ENCODE data around the gene HSPH1. TPM values are rescaled to one million over a fixed set of nuclear protein-coding genes. Genes with fewer than 3 reads are reported as not detected.

The HSPH1 gene
- total and polyA plus RNA-seq, 2 of the 13 experiments (the other 11 are each of a cell fraction or from before 2014, with no cell fraction given) = 13.0 to 62.9 TPM

DNA sequence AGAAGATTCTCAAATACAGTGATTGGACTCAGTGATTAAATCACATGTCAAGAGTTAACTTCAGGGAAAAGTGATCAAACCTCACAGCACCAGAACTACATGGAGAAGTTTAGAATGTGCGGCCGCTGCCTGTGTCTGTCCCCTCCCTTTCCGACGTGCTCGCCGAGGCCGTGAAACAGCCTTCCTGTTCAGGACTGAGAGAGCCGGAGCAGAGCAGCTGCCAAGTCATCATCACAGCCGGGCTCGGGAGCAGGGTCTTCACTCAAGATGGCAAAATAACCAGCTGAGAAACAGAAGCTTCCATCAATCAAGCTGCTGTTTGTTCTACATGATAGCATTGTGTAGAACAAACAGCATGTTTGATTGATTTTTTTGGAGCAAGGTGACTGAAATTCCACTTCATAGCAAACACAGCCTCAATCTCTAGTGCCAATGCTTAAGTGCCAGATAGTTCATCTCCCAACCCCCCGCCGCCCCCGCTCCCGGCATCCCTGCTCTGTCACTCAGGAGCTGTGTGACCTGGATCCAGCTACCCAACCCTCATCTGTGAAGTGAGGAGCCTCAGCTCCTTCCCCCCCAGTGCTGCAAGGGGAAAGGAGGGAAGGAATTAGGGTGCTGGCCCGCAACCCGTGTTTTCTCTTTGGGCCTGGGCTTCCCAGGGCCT is 70.6 kb downstream of the HSPH1 start:
- H3K4me3 ChIP-seq (replicated peaks in 1 of 3; ENCODE audit: insufficient read depth in 1 of 3, low read depth in 2 of 3, low read length in 3 of 3) = no peak overlapping the region
- WGBS (ENCODE audit: low lambda C conversion rate) = 32% methylated on average over 14 of the region's 16 CpGs
- BruUV-seq (replicated peaks) = no TSS peak
- H3K4me2 ChIP-seq (ENCODE audit: low read depth, low read length) = no peak overlapping the region
- ChIA-PET CTCF (ENCODE audit: low intra/inter-chr PET ratio, low total read pairs) (no interaction called here), POLR2A (no interaction called here)
- no peak overlapping the region for H3K9ac ChIP-seq (ENCODE audit: insufficient read depth, low read depth, low read length)
- no peak overlapping the region for H2AFZ ChIP-seq (ENCODE audit: low read length)
- DNase-seq (ENCODE audit: low spot score) (no peak), FAIRE-seq (no peak), ATAC-seq (peak; percentile 77)
- peaks cover 0 to 44% of the 10 kb centered on the region in 2 experiments; a peak in 3 of 5 replicates for H3K27me3 ChIP-seq (ENCODE audit: control insufficient read depth in 1 of 2, insufficient read depth in 2 of 2, low read length in 2 of 2)
- no peaks in the 10 kb centered on the region for H3K9me3 ChIP-seq (ENCODE audit: low read length)
- H3K79me2 ChIP-seq (ENCODE audit: insufficient read depth, low read length) = no peaks in the 10 kb centered on the region
- in situ Hi-C loops (cut with HindIII; ENCODE audit: extremely low pct_ligation_motif_present, low pct_unique_long_range_greater_than_20kb) (no loop called here), intact Hi-C loops (cut with micrococcal nuclease; ENCODE audit: unreplicated experiment) (no loop called here)
- H3K4me1 ChIP-seq (ENCODE audit: insufficient read depth, low read length) = no peaks in the 10 kb centered on the region
- no peaks in the 10 kb centered on the region for H3K36me3 ChIP-seq (replicated peaks in 1 of 2; ENCODE audit: control insufficient read depth in 1 of 2, insufficient read depth in 2 of 2, low read length in 2 of 2)
- H4K20me1 ChIP-seq (ENCODE audit: insufficient read depth, low read length) = no peaks in the 10 kb centered on the region
- H3K27ac ChIP-seq (ENCODE audit: extremely low read length, insufficient read depth, low read length) = no peak overlapping the region
- TF ChIP-seq, protein P1, sequence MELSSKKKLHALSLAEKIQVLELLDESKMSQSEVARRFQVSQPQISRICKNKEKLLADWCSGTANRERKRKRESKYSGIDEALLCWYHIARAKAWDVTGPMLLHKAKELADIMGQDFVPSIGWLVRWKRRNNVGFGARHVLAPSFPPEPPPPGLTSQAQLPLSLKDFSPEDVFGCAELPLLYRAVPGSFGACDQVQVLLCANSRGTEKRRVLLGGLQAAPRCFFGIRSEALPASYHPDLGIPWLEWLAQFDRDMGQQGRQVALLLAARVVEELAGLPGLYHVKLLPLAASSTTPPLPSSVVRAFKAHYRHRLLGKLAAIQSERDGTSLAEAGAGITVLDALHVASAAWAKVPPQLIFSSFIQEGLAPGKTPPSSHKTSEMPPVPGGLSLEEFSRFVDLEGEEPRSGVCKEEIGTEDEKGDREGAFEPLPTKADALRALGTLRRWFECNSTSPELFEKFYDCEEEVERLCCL (CRISPR knock-in tag; IDR thresholded peaks at IDR 0.05; ENCODE audit: borderline replicate concordance) = no peak
- TF ChIP-seq ZSCAN20 (CRISPR knock-in tag; IDR thresholded peaks at IDR 0.05; ENCODE audit: borderline replicate concordance) = no peak
- no peak for TF ChIP-seq HMGXB4 (CRISPR knock-in tag; IDR thresholded peaks at IDR 0.05; ENCODE audit: borderline replicate concordance in 1 of 2, low read depth in 1 of 2)
- TF ChIP-seq ZNF674 (CRISPR knock-in tag; IDR thresholded peaks at IDR 0.05; ENCODE audit: low read depth) = no peak
- TF ChIP-seq SOX13 (IDR thresholded peaks at IDR 0.05) = no peak
- TF ChIP-seq SOX13 (CRISPR knock-in tag; conservative IDR thresholded peaks at IDR 0.05 in 1 of 2, IDR thresholded peaks at IDR 0.05 in 1 of 2) = peak in 1 of 2 experiments; percentile 21; a peak in 1 of 4 replicates
- no peak for TF ChIP-seq HINFP (CRISPR knock-in tag; IDR thresholded peaks at IDR 0.05; ENCODE audit: low read depth)
- 0 out of 2 replicates have a peak, but pooled peaks have one; percentile 47 for TF ChIP-seq HHEX (CRISPR knock-in tag; IDR thresholded peaks at IDR 0.05)
- TF ChIP-seq, protein P2, sequence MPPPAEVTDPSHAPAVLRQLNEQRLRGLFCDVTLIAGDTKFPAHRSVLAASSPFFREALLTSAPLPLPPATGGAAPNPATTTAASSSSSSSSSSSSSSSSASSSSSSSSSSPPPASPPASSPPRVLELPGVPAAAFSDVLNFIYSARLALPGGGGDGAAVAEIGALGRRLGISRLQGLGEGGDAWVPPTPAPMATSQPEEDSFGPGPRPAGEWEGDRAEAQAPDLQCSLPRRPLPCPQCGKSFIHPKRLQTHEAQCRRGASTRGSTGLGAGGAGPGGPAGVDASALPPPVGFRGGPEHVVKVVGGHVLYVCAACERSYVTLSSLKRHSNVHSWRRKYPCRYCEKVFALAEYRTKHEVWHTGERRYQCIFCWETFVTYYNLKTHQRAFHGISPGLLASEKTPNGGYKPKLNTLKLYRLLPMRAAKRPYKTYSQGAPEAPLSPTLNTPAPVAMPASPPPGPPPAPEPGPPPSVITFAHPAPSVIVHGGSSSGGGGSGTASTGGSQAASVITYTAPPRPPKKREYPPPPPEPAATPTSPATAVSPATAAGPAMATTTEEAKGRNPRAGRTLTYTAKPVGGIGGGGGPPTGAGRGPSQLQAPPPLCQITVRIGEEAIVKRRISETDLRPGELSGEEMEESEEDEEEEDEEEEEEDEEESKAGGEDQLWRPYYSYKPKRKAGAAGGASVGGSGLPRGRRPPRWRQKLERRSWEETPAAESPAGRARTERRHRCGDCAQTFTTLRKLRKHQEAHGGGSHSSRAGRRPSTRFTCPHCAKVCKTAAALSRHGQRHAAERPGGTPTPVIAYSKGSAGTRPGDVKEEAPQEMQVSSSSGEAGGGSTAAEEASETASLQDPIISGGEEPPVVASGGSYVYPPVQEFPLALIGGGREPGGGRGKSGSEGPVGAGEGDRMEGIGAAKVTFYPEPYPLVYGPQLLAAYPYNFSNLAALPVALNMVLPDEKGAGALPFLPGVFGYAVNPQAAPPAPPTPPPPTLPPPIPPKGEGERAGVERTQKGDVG (CRISPR knock-in tag; IDR thresholded peaks at IDR 0.05; ENCODE audit: borderline replicate concordance) = no peak
- TF ChIP-seq CHCHD3 (CRISPR knock-in tag; IDR thresholded peaks at IDR 0.05) = no peak
- no peak for TF ChIP-seq PRPF4 (IDR thresholded peaks at IDR 0.05; ENCODE audit: low read depth, low read length, poor library complexity, severe bottlenecking)
- TF ChIP-seq ZMYM4 (CRISPR knock-in tag; IDR thresholded peaks at IDR 0.05) = no peak
- peak; percentile 24; the same call in 1 of the 2 replicates for TF ChIP-seq TBX3 (IDR thresholded peaks at IDR 0.05; ENCODE audit: borderline replicate concordance)
- TF ChIP-seq, protein P3, sequence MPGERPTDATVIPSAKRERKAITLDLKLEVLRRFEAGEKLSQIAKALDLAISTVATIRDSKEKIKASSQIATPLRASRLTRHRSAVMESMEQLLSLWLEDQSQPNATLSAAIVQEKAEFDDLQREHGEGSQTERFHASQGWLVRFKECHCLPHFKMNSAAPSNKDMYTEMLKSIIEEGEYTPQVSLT (CRISPR knock-in tag; IDR thresholded peaks at IDR 0.05; ENCODE audit: borderline replicate concordance, low read depth) = no peak

Data from HepG2 (cell line).